IMR-90 (cell line): ENCODE results near the gene MOB2. TPM values are rescaled to one million over a fixed set of nuclear protein-coding genes. Genes with fewer than 3 reads are reported as not detected.

Source experiments
- ATAC-seq: fragments of 200-7000 bp; cut with Tn5 transposase; 2 replicates; pipeline ENCODE4 v1.9.1; 2020; ENCODE audit warnings: low read depth, mild to moderate bottlenecking, moderate library complexity
- BruUV-seq: library from RNA; stranded (reverse); fragments of 400-500 nt; replicated peaks from 2 replicates; lab custom pipeline; 2021; lab: Mats Ljungman, UMichigan
- CTCF ChIA-PET: fragments of 300-600 bp; formaldehyde crosslinking; extraction: SDS; loops from one replicate; lab custom pipeline; 2021; ENCODE audit warnings: antibody characterized with exemption; lab: Yijun Ruan, JAX
- POLR2A ChIA-PET: fragments of 300-600 bp; sonication (Branson Sonifier 250); formaldehyde crosslinking; loops from one replicate; lab custom pipeline; 2022; ENCODE audit warnings: antibody characterized with exemption; ENCODE audit not compliant: unreplicated experiment; lab: Charles Lee
- DNase-seq: peaks from one replicate; pipeline ENCODE4 v3.0.0; 2013
- H2AFZ ChIP-seq: replicated peaks from 2 replicates; pipeline ENCODE3; 2013; ENCODE audit warnings: low read length, mild to moderate bottlenecking; ENCODE audit not compliant: poor library complexity
- H2AK5ac ChIP-seq: 2 replicates; pipeline ENCODE4 v1.6.1; 2013; ENCODE audit warnings: low read depth, low read length, inconsistent platforms
- H2AK9ac ChIP-seq: replicated peaks from 2 replicates; pipeline ENCODE3; 2013; ENCODE audit warnings: mild to moderate bottlenecking, low read depth, low read length, moderate library complexity; ENCODE audit not compliant: poor library complexity
- H2BK120ac ChIP-seq: 2 replicates; pipeline ENCODE4 v1.6.1; 2013; ENCODE audit warnings: low read depth, low read length, inconsistent platforms
- H2BK15ac ChIP-seq: 3 replicates; pipeline ENCODE4 v1.6.1; 2013; ENCODE audit warnings: low read depth, low read length, inconsistent platforms
- H2BK20ac ChIP-seq: 2 replicates; pipeline ENCODE4 v1.6.1; 2013; ENCODE audit warnings: low read depth, mild to moderate bottlenecking, inconsistent platforms, low read length, moderate library complexity
- H2BK5ac ChIP-seq: 2 replicates; pipeline ENCODE4 v1.6.1; 2013; ENCODE audit warnings: mild to moderate bottlenecking, low read depth, low read length, inconsistent platforms; ENCODE audit not compliant: poor library complexity, severe bottlenecking
- H3K14ac ChIP-seq: replicated peaks from 2 replicates; pipeline ENCODE4 v1.6.1; 2013; ENCODE audit warnings: low read depth, low read length, inconsistent platforms
- H3K18ac ChIP-seq: 2 replicates; pipeline ENCODE4 v1.6.1; 2013; ENCODE audit warnings: low read depth, low read length, control low read depth
- H3K23ac ChIP-seq: 2 replicates; pipeline ENCODE4 v1.6.1; 2013; ENCODE audit warnings: low read depth, low read length, inconsistent platforms
- H3K27ac ChIP-seq: 2 replicates; pipeline ENCODE4 v1.5.1; 2013; ENCODE audit warnings: mild to moderate bottlenecking, control low read depth, low read length; ENCODE audit not compliant: insufficient read depth
- H3K27me3 ChIP-seq: 2 replicates; pipeline ENCODE4 v1.6.1; 2013; ENCODE audit warnings: low read length; ENCODE audit not compliant: control insufficient read depth, insufficient read depth
- H3K36me3 ChIP-seq: 2 replicates; pipeline ENCODE4 v1.6.1; 2013; ENCODE audit warnings: low read length, mixed read lengths; ENCODE audit not compliant: control insufficient read depth, insufficient read depth
- H3K4ac ChIP-seq: 2 replicates; pipeline ENCODE4 v1.6.1; 2013; ENCODE audit warnings: low read depth, low read length, inconsistent platforms
- H3K4me1 ChIP-seq: 2 replicates; pipeline ENCODE4 v1.6.1; 2013; ENCODE audit warnings: low read length, mixed read lengths; ENCODE audit not compliant: control insufficient read depth, insufficient read depth
- H3K4me2 ChIP-seq: 2 replicates; pipeline ENCODE4 v1.6.1; 2013; ENCODE audit warnings: low read depth, mild to moderate bottlenecking, control low read depth, low read length, moderate library complexity
- H3K4me3 ChIP-seq: 2 replicates; pipeline ENCODE4 v1.5.1; 2013; ENCODE audit warnings: low read depth, mild to moderate bottlenecking, control low read depth, low read length, moderate library complexity; ENCODE audit not compliant: insufficient read depth
- H3K56ac ChIP-seq: 2 replicates; pipeline ENCODE4 v1.6.1; 2013; ENCODE audit warnings: low read length, inconsistent platforms; ENCODE audit not compliant: insufficient read depth; ENCODE audit errors: extremely low read depth
- H3K79me1 ChIP-seq, 2 experiments: 2 replicates each; pipeline ENCODE4 v1.6.1; 2013; ENCODE audit warnings: low read length in 2 of 2, inconsistent platforms in 1 of 2, low read depth in 1 of 2
- H3K9ac ChIP-seq: 2 replicates; pipeline ENCODE4 v1.6.1; 2013; ENCODE audit warnings: low read depth, low read length, control low read depth
- H3K9me1 ChIP-seq: 2 replicates; pipeline ENCODE4 v1.6.1; 2013; ENCODE audit warnings: low read length, inconsistent platforms; ENCODE audit not compliant: insufficient read depth
- H3K9me3 ChIP-seq: 2 replicates; pipeline ENCODE4 v1.6.1; 2013; ENCODE audit warnings: low read length; ENCODE audit not compliant: control insufficient read depth, insufficient read depth
- H4K20me1 ChIP-seq: 2 replicates; pipeline ENCODE4 v1.6.1; 2013; ENCODE audit warnings: low read length, inconsistent platforms; ENCODE audit not compliant: insufficient read depth
- H4K5ac ChIP-seq: 2 replicates; pipeline ENCODE4 v1.6.1; 2013; ENCODE audit warnings: mild to moderate bottlenecking, low read depth, low read length, control low read depth
- H4K8ac ChIP-seq, 2 experiments: 2 replicates each; pipeline ENCODE4 v1.6.1; 2013; ENCODE audit warnings: low read depth in 2 of 2, low read length in 2 of 2, control low read depth in 1 of 2, inconsistent platforms in 1 of 2
- H4K91ac ChIP-seq: 2 replicates; pipeline ENCODE4 v1.6.1; 2013; ENCODE audit warnings: low read depth, low read length, inconsistent platforms; ENCODE audit not compliant: insufficient read depth
- CHD1 ChIP-seq: IDR thresholded peaks from 2 replicates; pipeline ENCODE4 v1.6.1; 2012; ENCODE audit warnings: low read depth, low read length, improper control_type of control experiment
- FOS ChIP-seq: fragments of 150-350 bp; IDR thresholded peaks from 2 replicates; pipeline ENCODE4 v1.6.1; 2016; ENCODE audit warnings: low read depth, low read length
- WGBS, 2 experiments: methylation state at CpG; one replicate each; pipeline versions ENCODE4 v1.1.5 to v1.1.7; 2013; ENCODE audit warnings: missing lambda C conversion rate in 2 of 2; ENCODE audit not compliant: insufficient read length in 1 of 2; ENCODE audit errors: extremely low coverage in 2 of 2; 5-methylcytosine and 5-hydroxymethylcytosine counted together
- dilution Hi-C: fragments of 300-500 bp; cut with HindIII; formaldehyde crosslinking; loops from one replicate; pipeline ENCODE4 v1.14.3; 2018; ENCODE audit warnings: low sequenced_read_pairs; ENCODE audit not compliant: unreplicated experiment
- in situ Hi-C: fragments of 300-500 bp; cut with MboI; formaldehyde crosslinking; loops from 3 replicates; pipeline ENCODE4 v1.14.3; 2019; ENCODE audit warnings: low sequenced_read_pairs, inconsistent platforms, mixed read lengths
- intact Hi-C: fragments of 100-400 bp; cut with micrococcal nuclease; formaldehyde crosslinking; loops from 2 replicates; pipeline ENCODE4 v1.10.0; 2022
- polyA plus RNA-seq, 3 experiments: library from polyadenylated mRNA; depleted of rRNA; stranded (reverse); fragments of >200 nt; gene quantifications; 2 replicates each; pipeline ENCODE4 v1.2.3, GENCODE V29; 2012; ENCODE audit warnings: low replicate concordance in 1 of 3
- total RNA-seq: library from RNA; depleted of rRNA; stranded (reverse); fragments of >200 nt; gene quantifications from 2 replicates; pipeline ENCODE4 v1.2.3, GENCODE V29; 2012
- TF ChIP-seq, protein P1 (sequence below): conservative IDR thresholded peaks from 2 replicates; pipeline ENCODE4 v1.5.1; 2012; ENCODE audit warnings: mild to moderate bottlenecking, low read depth, low read length, improper control_type of control experiment

The MOB2 gene
- total and polyA plus RNA-seq, 2 of the 4 experiments (the other 2 are of a cell fraction), result 23.7 to 36.2 TPM

DNA sequence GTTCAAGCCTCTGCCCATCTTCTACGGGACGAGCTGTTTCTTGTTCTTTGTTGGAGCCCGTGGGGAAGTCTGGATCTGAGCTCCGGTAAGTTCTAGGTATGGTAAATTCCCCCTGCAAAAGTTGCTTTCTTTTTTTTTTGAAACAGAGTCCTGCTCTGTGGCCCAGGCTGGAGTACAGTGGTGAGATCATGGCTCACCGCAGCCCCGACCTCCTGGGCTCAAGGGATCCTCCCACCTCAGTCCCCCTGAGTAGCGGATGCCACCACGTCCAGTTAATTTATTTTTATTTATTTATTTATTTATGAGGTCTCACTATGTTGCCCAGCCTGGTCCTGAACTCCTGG lies 35.5 kb upstream of the MOB2 start:
- no peak overlapping the region for H4K91ac ChIP-seq
- H2BK5ac ChIP-seq, result no peak overlapping the region
- dilution Hi-C loops, result no loop called here
- no peak overlapping the region for H2AFZ ChIP-seq
- no peak overlapping the region for H2AK9ac ChIP-seq
- DNase-seq (no peak), ATAC-seq (no peak)
- no peak overlapping the region for H4K8ac ChIP-seq
- no peak overlapping the region for H4K5ac ChIP-seq
- WGBS, 2 experiments, result 80% methylated on average over 1 of the region's 8 CpGs; no CpG with 5 or more reads in 1 of the 2 experiments
- BruUV-seq, result no TSS peak
- no peak overlapping the region for H2AK5ac ChIP-seq
- H3K14ac ChIP-seq, result no peak overlapping the region
- H3K27me3 ChIP-seq, result no peaks in the 10 kb centered on the region
- no peak overlapping the region for H3K18ac ChIP-seq
- H3K4ac ChIP-seq, result no peak overlapping the region
- POLR2A ChIA-PET, result no interaction called here
- no peak overlapping the region for H3K23ac ChIP-seq
- no peak overlapping the region for H3K27ac ChIP-seq
- no peak overlapping the region for H2BK15ac ChIP-seq
- no peak for TF ChIP-seq FOS
- TF ChIP-seq, protein P1, sequence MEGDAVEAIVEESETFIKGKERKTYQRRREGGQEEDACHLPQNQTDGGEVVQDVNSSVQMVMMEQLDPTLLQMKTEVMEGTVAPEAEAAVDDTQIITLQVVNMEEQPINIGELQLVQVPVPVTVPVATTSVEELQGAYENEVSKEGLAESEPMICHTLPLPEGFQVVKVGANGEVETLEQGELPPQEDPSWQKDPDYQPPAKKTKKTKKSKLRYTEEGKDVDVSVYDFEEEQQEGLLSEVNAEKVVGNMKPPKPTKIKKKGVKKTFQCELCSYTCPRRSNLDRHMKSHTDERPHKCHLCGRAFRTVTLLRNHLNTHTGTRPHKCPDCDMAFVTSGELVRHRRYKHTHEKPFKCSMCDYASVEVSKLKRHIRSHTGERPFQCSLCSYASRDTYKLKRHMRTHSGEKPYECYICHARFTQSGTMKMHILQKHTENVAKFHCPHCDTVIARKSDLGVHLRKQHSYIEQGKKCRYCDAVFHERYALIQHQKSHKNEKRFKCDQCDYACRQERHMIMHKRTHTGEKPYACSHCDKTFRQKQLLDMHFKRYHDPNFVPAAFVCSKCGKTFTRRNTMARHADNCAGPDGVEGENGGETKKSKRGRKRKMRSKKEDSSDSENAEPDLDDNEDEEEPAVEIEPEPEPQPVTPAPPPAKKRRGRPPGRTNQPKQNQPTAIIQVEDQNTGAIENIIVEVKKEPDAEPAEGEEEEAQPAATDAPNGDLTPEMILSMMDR, result no peak
- no peak for TF ChIP-seq CHD1
- H3K4me2 ChIP-seq, result no peak overlapping the region
- no peak overlapping the region for H2BK20ac ChIP-seq
- intact Hi-C loops, result no loop called here
- peaks cover 26 to 56% of the 10 kb centered on the region in 2 experiments for H3K79me1 ChIP-seq
- CTCF ChIA-PET, result interaction anchor here (1.5 kb wide), 1 partner anchor 53 kb away, joined by 3 read pairs; no protein-coding TSS in a partner anchor
- peaks cover 5% of the 10 kb centered on the region; the same call in 1 of the 2 replicates for H3K9me1 ChIP-seq
- H3K36me3 ChIP-seq, result no peaks in the 10 kb centered on the region
- no peak overlapping the region for H3K56ac ChIP-seq
- H2BK120ac ChIP-seq, result no peak overlapping the region
- in situ Hi-C loops, result loop anchor here (25.0 kb wide), 1 partner anchor 310 kb away; the partner anchor contains the start of gene MUC5B
- H4K20me1 ChIP-seq, result peaks cover 88% of the 10 kb centered on the region
- no peak overlapping the region for H3K9ac ChIP-seq
- H3K4me1 ChIP-seq, result peaks cover 7% of the 10 kb centered on the region; the same call in 1 of the 2 replicates
- no peak overlapping the region for H3K4me3 ChIP-seq
- H3K9me3 ChIP-seq, result no peaks in the 10 kb centered on the region
